ENCODE measurements around the gene SPATA12.

SPATA12 gene

GRCh38 chr3:57065588-57065987 is 5.1 kb downstream of the SPATA12 start:
- no peaks in the 10 kb centered on the region for H4K20me1 ChIP-seq (ENCODE audit: insufficient read depth, low read length, poor library complexity, severe bottlenecking)
- no peak overlapping the region for H3K9ac ChIP-seq (ENCODE audit: low read depth, low read length, poor library complexity, severe bottlenecking)
- H3K36me3 ChIP-seq (ENCODE audit: insufficient read depth, low read length), result no peaks in the 10 kb centered on the region
- no peak overlapping the region for H3K4me2 ChIP-seq (ENCODE audit: low read depth, low read length, poor library complexity, severe bottlenecking)
- peaks cover 7% of the 10 kb centered on the region; the same call in 1 of the 2 replicates for H3F3A ChIP-seq (ENCODE audit: low read depth)
- H3K79me2 ChIP-seq (ENCODE audit: insufficient read depth, low read length), result peaks cover 4% of the 10 kb centered on the region; the same call in 1 of the 2 replicates
- no peak overlapping the region for H2AFZ ChIP-seq (ENCODE audit: low read length)
- H3K4me1 ChIP-seq (ENCODE audit: insufficient read depth, low read length, poor library complexity, severe bottlenecking), result peaks cover 65% of the 10 kb centered on the region
- no peaks in the 10 kb centered on the region for H3K27me3 ChIP-seq (ENCODE audit: insufficient read depth, low read length, poor library complexity, severe bottlenecking)
- TF ChIP-seq CTCF (conservative IDR thresholded peaks at IDR 0.05; ENCODE audit: low read length), result no peak
- no peak for TF ChIP-seq EZH2phosphoT487 (IDR thresholded peaks at IDR 0.05; ENCODE audit: borderline replicate concordance)
- H3K4me3 ChIP-seq (ENCODE audit: low read length, poor library complexity, severe bottlenecking), result no peak overlapping the region
- no peaks in the 10 kb centered on the region for H3K9me3 ChIP-seq (ENCODE audit: insufficient read depth, low read depth, low read length)
- H3K9me2 ChIP-seq (replicated peaks; ENCODE audit: low read depth, low read length), result no peaks in the 10 kb centered on the region

GRCh38 chr3:57066471-57066870 is 6.0 kb downstream of the SPATA12 start:
- Histone ChIP-seq H3K79me2 (ENCODE audit: insufficient read depth, low read length) (peaks cover 4% of the 10 kb centered on the region; the same call in 1 of the 2 replicates), H3K4me3 (ENCODE audit: low read length, poor library complexity, severe bottlenecking) (no peak overlapping the region), H3K4me2 (ENCODE audit: low read depth, low read length, poor library complexity, severe bottlenecking) (no peak overlapping the region), H3K4me1 (ENCODE audit: insufficient read depth, low read length, poor library complexity, severe bottlenecking) (peaks cover 60% of the 10 kb centered on the region), H3K36me3 (ENCODE audit: insufficient read depth, low read length) (no peaks in the 10 kb centered on the region), H2AFZ (ENCODE audit: low read length) (no peak overlapping the region), H3K9ac (ENCODE audit: low read depth, low read length, poor library complexity, severe bottlenecking) (no peak overlapping the region), H4K20me1 (ENCODE audit: insufficient read depth, low read length, poor library complexity, severe bottlenecking) (no peaks in the 10 kb centered on the region), H3F3A (ENCODE audit: low read depth) (peaks cover 7% of the 10 kb centered on the region; the same call in 1 of the 2 replicates), H3K27me3 (ENCODE audit: insufficient read depth, low read length, poor library complexity, severe bottlenecking) (no peaks in the 10 kb centered on the region), H3K9me2 (replicated peaks; ENCODE audit: low read depth, low read length) (no peaks in the 10 kb centered on the region), H3K9me3 (ENCODE audit: insufficient read depth, low read depth, low read length) (no peaks in the 10 kb centered on the region)
- no peak for TF ChIP-seq CTCF (conservative IDR thresholded peaks at IDR 0.05; ENCODE audit: low read length)
- TF ChIP-seq EZH2phosphoT487 (IDR thresholded peaks at IDR 0.05; ENCODE audit: borderline replicate concordance), result no peak

GRCh38 chr3:57068437-57069089 is 8.1 kb downstream of the SPATA12 start:
- no peaks in the 10 kb centered on the region for H3K27me3 ChIP-seq (ENCODE audit: insufficient read depth, low read length, poor library complexity, severe bottlenecking)
- peak overlapping the region; percentile 58 for H3K4me3 ChIP-seq (ENCODE audit: low read length, poor library complexity, severe bottlenecking)
- TF ChIP-seq CTCF (conservative IDR thresholded peaks at IDR 0.05; ENCODE audit: low read length), result no peak
- TF ChIP-seq EZH2phosphoT487 (IDR thresholded peaks at IDR 0.05; ENCODE audit: borderline replicate concordance), result no peak
- H2AFZ ChIP-seq (ENCODE audit: low read length), result peak overlapping the region; percentile 56
- H3K9me3 ChIP-seq (ENCODE audit: insufficient read depth, low read depth, low read length), result no peaks in the 10 kb centered on the region
- peak overlapping the region; percentile 65 for H3K9ac ChIP-seq (ENCODE audit: low read depth, low read length, poor library complexity, severe bottlenecking)
- H3K9me2 ChIP-seq (replicated peaks; ENCODE audit: low read depth, low read length), result no peaks in the 10 kb centered on the region
- peaks cover 44% of the 10 kb centered on the region for H3K4me1 ChIP-seq (ENCODE audit: insufficient read depth, low read length, poor library complexity, severe bottlenecking)
- peaks cover 7% of the 10 kb centered on the region; the same call in 1 of the 2 replicates for H3F3A ChIP-seq (ENCODE audit: low read depth)
- H3K4me2 ChIP-seq (ENCODE audit: low read depth, low read length, poor library complexity, severe bottlenecking), result peak overlapping the region; percentile 72
- no peaks in the 10 kb centered on the region for H4K20me1 ChIP-seq (ENCODE audit: insufficient read depth, low read length, poor library complexity, severe bottlenecking)
- peaks cover 3% of the 10 kb centered on the region; the same call in 1 of the 2 replicates for H3K79me2 ChIP-seq (ENCODE audit: insufficient read depth, low read length)
- H3K36me3 ChIP-seq (ENCODE audit: insufficient read depth, low read length), result no peaks in the 10 kb centered on the region
